Subcutaneous abdominal adipose tissue (tissue), 5 donors: ENCODE measurements around the gene PLSCR4.
"Not testable (repeated sequence)": the region's sequence is repeated elsewhere in the genome, so short reads cannot be mapped to it uniquely, and the experiment has no call there.

Experiments
- H3K27ac ChIP-seq: one replicate; pipeline ENCODE4 v1.7.0; 2013; ENCODE audit warnings: low read depth, mild to moderate bottlenecking, inconsistent platforms, low read length, moderate library complexity
- H3K27me3 ChIP-seq, 5 donors: one replicate each; pipeline ENCODE4 v1.7.0; 2013; ENCODE audit warnings: low read length in 5 of 5, inconsistent platforms in 1 of 5; ENCODE audit not compliant: control insufficient read depth in 5 of 5, insufficient read depth in 4 of 5
- H3K36me3 ChIP-seq, 5 donors: one replicate each; pipeline ENCODE4 v1.7.0; 2013; ENCODE audit warnings: low read length in 5 of 5; ENCODE audit not compliant: control insufficient read depth in 5 of 5, insufficient read depth in 5 of 5
- H3K4me1 ChIP-seq, 5 donors: one replicate each; pipeline ENCODE4 v1.7.0; 2013; ENCODE audit warnings: low read length in 5 of 5, mild to moderate bottlenecking in 3 of 5, moderate library complexity in 1 of 5; ENCODE audit not compliant: control insufficient read depth in 5 of 5, insufficient read depth in 5 of 5
- H3K4me3 ChIP-seq, 5 donors: one replicate each; pipeline ENCODE4 v1.7.0; 2013; ENCODE audit warnings: low read length in 5 of 5, low read depth in 1 of 5
- H3K9ac ChIP-seq, 5 donors: one replicate each; pipeline ENCODE4 v1.7.0; 2013; ENCODE audit warnings: low read length in 5 of 5, mild to moderate bottlenecking in 4 of 5, moderate library complexity in 3 of 5
- H3K9me3 ChIP-seq, 5 donors: one replicate each; pipeline ENCODE4 v1.7.0; 2013; ENCODE audit warnings: low read length in 5 of 5; ENCODE audit not compliant: control insufficient read depth in 5 of 5
- donor health status: healthy.
- donor health status: healthy.
- donor health status: healthy.
- donor health status: healthy.
- donor health status: healthy.

Gene PLSCR4

DNA sequence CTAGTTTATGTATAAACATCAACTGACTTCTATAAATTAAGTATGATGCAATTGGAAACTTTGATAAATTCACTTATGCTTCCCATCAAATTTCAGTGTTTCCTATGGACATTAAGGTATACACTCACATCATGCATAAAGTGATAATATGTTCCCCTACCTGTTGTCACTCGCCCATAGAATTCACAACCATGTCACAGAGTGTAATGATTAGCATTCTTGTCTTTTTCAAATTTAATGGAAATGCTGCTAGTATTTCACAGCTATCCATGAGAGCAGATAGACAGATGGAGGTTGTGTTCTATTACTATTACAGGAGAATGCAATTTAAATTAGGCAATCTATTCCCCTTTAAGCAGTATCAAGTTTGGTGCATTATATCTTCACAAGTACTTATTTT, 984 bp downstream of the PLSCR4 start:
- Histone ChIP-seq H3K4me3 (peak overlapping the region; percentile 86 to 95 (median 93)), H3K9ac (peak overlapping the region in 4 of 5 donors; percentile 79 to 86 (median 84)), H3K36me3 (no peaks in the 10 kb centered on the region), H3K27ac (peak overlapping the region; percentile 93), H3K9me3 (peaks cover 0 to 10% (median 3%) of the 10 kb centered on the region in 5 donors), H3K4me1 (peaks cover 2 to 32% (median 26%) of the 10 kb centered on the region in 5 donors), H3K27me3 (no peaks in the 10 kb centered on the region)

DNA sequence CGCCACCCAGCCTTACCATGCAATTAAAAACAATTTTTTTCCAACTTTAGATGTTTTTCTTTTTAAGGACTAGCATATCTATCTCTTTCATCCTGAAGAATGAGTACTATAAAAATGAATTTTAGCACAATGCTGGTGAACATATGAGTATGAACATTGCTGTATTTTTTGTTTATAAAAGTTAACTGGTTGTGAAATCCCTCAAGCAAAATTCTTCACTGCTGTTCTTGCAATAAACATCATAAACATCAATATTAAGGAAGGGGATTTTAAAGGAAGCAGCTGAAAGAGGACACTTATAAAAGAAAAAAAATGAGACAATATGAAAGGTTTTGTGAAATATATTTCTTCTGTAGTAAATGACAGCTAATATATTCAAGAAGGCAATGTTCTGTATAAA, 3.0 kb downstream of the PLSCR4 start:
- H3K27ac ChIP-seq = peak overlapping the region; percentile 5
- no peak overlapping the region for H3K9ac ChIP-seq
- H3K4me1 ChIP-seq = peaks cover 2 to 35% (median 28%) of the 10 kb centered on the region in 5 donors

GRCh38 chr3:146246526-146246925, 4.4 kb downstream of the PLSCR4 start:
- Histone ChIP-seq H3K9me3 (no peaks in the 10 kb centered on the region), H3K27me3 (no peaks in the 10 kb centered on the region), H3K4me3 (no peak overlapping the region), H3K36me3 (peaks cover 0 to 7% (median 0%) of the 10 kb centered on the region in 5 donors), H3K27ac (peak overlapping the region; percentile 34), H3K4me1 (peaks cover 0 to 27% (median 19%) of the 10 kb centered on the region in 5 donors), H3K9ac (no peak overlapping the region)

More for the DNA sequence above, 3.0 kb downstream of the PLSCR4 start:
- H3K36me3 ChIP-seq = peaks cover 0 to 7% (median 0%) of the 10 kb centered on the region in 5 donors
- no peaks in the 10 kb centered on the region for H3K27me3 ChIP-seq
- no peak overlapping the region for H3K4me3 ChIP-seq
- H3K9me3 ChIP-seq = no peaks in the 10 kb centered on the region

DNA sequence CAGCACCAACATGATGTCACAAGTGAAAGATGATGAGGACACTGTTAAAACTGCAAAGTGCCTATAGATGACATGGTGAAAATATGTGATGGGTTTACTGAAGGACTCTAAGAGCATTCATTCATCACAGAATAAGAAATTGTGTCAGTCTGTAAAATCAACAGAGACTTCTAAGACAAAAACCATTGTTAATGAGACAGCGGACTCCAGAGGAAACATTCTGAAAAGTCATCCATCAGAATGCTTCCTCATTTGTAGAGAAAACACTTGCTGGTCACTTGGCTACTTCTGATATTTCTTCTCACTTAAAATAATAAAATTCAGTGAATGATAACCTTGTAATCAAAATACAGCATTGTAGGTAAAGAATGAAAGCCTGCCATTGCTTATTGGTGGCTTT, 7.3 kb downstream of the PLSCR4 start:
- H3K27me3 ChIP-seq = no peaks in the 10 kb centered on the region
- H3K27ac ChIP-seq = no peak overlapping the region

GRCh38 chr3:146241523-146242240, 9.2 kb downstream of the PLSCR4 start:
- Histone ChIP-seq H3K4me3 (no peak overlapping the region), H3K27ac (peak overlapping the region; percentile 32), H3K27me3 (no peaks in the 10 kb centered on the region), H3K36me3 (peaks cover 0 to 7% (median 0%) of the 10 kb centered on the region in 5 donors), H3K9ac (no peak overlapping the region), H3K9me3 (peaks cover 0 to 11% (median 2%) of the 10 kb centered on the region in 5 donors), H3K4me1 (peaks cover 0 to 9% (median 0%) of the 10 kb centered on the region in 5 donors)

More for the DNA sequence above, 7.3 kb downstream of the PLSCR4 start:
- no peaks in the 10 kb centered on the region for H3K9me3 ChIP-seq
- H3K4me1 ChIP-seq = peaks cover 0 to 13% (median 8%) of the 10 kb centered on the region in 5 donors
- H3K36me3 ChIP-seq = peaks cover 0 to 7% (median 0%) of the 10 kb centered on the region in 5 donors
- no peak overlapping the region for H3K9ac ChIP-seq
- no peak overlapping the region for H3K4me3 ChIP-seq

DNA sequence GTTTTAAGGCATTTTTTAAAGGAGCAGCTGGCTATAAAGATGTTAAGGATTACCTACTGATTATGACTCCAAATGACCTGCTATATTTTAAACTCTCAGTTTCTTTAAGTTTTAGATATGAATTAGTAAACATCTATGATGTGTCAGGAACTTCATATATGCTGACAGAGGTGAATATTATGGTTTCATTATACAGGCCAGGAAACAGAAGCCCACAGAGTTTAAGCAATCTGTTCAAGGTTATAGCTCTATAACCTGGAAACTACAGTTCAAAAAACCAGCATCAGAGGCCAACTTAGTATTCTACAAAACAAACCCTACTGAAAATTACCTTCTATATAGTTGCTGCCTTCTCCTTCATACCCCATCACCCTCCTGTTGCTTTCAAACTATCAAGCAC, 17.4 kb downstream of the PLSCR4 start:
- Histone ChIP-seq H3K4me3 (no peak overlapping the region), H3K9me3 (peaks cover 2 to 24% (median 17%) of the 10 kb centered on the region in 5 donors), H3K27me3 (no peaks in the 10 kb centered on the region), H3K9ac (no peak overlapping the region), H3K27ac (no peak overlapping the region), H3K36me3 (peaks cover 0 to 3% (median 0%) of the 10 kb centered on the region in 5 donors), H3K4me1 (peaks cover 0 to 11% (median 6%) of the 10 kb centered on the region in 5 donors)

DNA sequence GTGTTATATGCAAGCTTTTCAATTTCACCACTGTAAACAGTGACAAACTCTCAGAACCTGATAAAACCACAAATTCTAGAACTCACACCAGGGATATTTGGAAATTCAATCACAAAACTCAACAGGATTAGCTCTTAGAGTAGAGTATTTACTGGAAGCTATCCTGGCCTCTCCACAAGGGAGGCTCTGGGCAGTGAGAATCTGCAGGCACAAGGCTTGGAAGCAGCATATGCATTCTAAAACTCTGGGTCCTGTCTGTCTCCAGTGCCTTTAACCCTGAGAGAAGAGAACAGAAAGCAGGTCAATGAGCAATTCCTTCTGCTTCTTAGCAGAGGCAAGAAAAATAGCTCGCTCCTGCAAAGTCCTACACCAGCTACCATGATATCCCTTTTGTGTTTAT, 23.4 kb downstream of the PLSCR4 start:
- peak overlapping the region; percentile 42 for H3K27ac ChIP-seq
- H3K27me3 ChIP-seq = no peaks in the 10 kb centered on the region
- H3K9ac ChIP-seq = peak overlapping the region in 1 of 5 donors; percentile 28
- peaks cover 0 to 3% (median 0%) of the 10 kb centered on the region in 5 donors for H3K36me3 ChIP-seq
- H3K4me1 ChIP-seq = peaks cover 2 to 30% (median 29%) of the 10 kb centered on the region in 5 donors
- H3K4me3 ChIP-seq = peak overlapping the region in 1 of 5 donors; percentile 4
- peaks cover 0 to 3% (median 0%) of the 10 kb centered on the region in 5 donors for H3K9me3 ChIP-seq

DNA sequence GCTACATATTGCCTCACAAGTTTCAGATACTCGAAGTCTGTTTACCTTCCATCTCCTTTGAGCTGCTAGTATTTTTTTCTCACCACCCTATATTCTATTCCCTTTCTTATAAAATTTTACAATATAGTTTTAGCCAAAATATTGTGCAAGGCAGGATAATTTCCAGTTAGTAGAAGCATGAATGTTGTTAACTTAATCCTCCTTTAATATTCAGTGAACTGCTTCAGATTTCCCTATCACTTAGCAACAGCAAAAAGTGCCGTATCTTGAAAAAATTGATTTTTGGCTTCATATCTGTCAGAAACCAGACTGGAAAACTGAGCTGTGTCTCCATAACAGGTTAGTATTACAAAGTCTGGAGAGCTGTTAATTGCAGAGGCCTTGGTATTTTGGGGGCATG, 24.0 kb downstream of the PLSCR4 start:
- Histone ChIP-seq H3K4me1 (peaks cover 2 to 36% (median 35%) of the 10 kb centered on the region in 5 donors), H3K4me3 (peak overlapping the region in 1 of 5 donors; percentile 4), H3K9ac (peak overlapping the region in 2 of 5 donors; percentile 11 to 28), H3K36me3 (peaks cover 0 to 3% (median 0%) of the 10 kb centered on the region in 5 donors), H3K9me3 (peaks cover 0 to 3% (median 0%) of the 10 kb centered on the region in 5 donors), H3K27me3 (no peaks in the 10 kb centered on the region), H3K27ac (peak overlapping the region; percentile 42)

- H3K4me1 ChIP-seq = peaks cover 6 to 44% (median 43%) of the 10 kb centered on the region in 5 donors
- H3K4me3 ChIP-seq, H3K9ac ChIP-seq, H3K27me3 ChIP-seq, H3K36me3 ChIP-seq, H3K9me3 ChIP-seq, H3K27ac ChIP-seq: not testable (repeated sequence)
These were observed 25.4 kb downstream of the PLSCR4 start for GRCh38 chr3:146225458-146225857.
